Measurements from ENCODE around the gene PRKRA.

DNA sequence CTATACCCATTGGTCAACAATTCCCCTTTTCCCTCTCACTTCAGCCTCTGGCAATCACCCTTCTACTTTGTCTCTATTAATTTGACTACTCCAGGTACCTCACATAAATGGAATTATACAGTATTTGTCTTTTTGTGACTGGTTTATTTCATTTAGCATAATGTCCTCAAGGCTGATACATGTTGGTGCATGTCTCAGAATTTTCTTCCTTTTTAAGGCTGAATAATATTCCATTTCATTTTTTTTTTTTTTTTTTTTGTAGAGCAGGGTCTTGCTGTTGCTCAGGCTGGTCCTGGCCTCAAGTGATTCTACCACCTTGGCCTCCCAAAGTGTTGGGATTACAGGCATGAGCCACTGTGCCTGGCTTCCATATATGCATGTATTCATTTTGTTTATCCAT, 25.5 kb upstream of the PRKRA start:
- TF ChIP-seq, protein P1, sequence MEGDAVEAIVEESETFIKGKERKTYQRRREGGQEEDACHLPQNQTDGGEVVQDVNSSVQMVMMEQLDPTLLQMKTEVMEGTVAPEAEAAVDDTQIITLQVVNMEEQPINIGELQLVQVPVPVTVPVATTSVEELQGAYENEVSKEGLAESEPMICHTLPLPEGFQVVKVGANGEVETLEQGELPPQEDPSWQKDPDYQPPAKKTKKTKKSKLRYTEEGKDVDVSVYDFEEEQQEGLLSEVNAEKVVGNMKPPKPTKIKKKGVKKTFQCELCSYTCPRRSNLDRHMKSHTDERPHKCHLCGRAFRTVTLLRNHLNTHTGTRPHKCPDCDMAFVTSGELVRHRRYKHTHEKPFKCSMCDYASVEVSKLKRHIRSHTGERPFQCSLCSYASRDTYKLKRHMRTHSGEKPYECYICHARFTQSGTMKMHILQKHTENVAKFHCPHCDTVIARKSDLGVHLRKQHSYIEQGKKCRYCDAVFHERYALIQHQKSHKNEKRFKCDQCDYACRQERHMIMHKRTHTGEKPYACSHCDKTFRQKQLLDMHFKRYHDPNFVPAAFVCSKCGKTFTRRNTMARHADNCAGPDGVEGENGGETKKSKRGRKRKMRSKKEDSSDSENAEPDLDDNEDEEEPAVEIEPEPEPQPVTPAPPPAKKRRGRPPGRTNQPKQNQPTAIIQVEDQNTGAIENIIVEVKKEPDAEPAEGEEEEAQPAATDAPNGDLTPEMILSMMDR (IDR thresholded peaks at IDR 0.05), result no peak
- no peak for TF ChIP-seq EP300 (IDR thresholded peaks at IDR 0.05)

Measured in tibial nerve (tissue), 4 donors.